Epidermal melanocyte (primary cell): ENCODE data around the gene FANK1.

ENCODE experiments used
- DNase-seq: peaks from one replicate; pipeline ENCODE4 v3.0.0; 2011; ENCODE audit warnings: low spot score; ENCODE audit not compliant: insufficient read length

The FANK1 gene

GRCh38 chr10:125984865-125985495, 88.6 kb downstream of the FANK1 start:
- no peak for DNase-seq

- DNase-seq: no peak
These were observed 89.3 kb downstream of the FANK1 start for GRCh38 chr10:125985557-125986240.

DNA sequence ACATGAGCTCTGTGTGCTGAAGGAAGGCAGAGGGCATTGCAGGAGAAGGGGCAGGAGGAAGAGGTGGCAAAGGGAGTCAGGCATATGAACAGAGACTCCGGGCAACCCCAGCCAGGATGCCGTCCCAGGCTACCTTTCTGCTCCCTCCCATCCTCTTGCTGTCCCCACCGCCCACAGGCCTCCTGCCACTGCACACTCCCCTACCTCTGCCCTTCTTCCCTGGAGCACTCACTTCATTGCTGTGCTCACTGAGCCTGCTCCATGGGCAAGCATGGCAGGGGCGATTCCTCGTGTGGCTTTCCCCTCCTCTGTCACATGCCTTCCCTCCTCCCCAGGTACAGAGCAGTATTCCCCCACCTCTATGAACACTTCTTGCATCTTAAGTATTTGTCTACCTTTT, 93.4 kb downstream of the FANK1 start:
- DNase-seq: no peak

GRCh38 chr10:125990974-125991373, 94.6 kb downstream of the FANK1 start:
- no peak for DNase-seq

- DNase-seq: no peak
These were observed 95.0 kb downstream of the FANK1 start for GRCh38 chr10:125991392-125991791.

- no peak for DNase-seq
These were observed 95.9 kb downstream of the FANK1 start for GRCh38 chr10:125992254-125992653.

DNA sequence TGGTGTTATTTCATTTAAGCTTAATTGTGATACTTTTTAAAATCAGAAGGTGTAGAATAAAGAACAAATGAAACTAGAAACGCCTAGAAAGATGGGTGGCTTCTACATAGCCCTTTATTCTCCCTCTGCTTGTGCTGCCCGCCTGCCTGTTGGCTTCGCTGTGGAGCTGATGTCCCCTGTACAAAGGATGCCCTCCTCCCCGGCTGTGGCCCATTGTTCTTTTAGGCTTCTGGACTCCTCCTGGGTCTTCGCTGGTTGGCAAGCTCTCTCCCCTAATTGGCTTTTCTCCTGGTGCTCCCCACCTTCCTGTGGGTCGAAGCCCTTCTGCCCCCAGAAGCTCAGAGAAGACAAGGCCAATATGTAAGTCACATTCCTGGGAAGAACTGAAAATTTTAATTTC, 98.2 kb downstream of the FANK1 start:
- no peak for DNase-seq

DNA sequence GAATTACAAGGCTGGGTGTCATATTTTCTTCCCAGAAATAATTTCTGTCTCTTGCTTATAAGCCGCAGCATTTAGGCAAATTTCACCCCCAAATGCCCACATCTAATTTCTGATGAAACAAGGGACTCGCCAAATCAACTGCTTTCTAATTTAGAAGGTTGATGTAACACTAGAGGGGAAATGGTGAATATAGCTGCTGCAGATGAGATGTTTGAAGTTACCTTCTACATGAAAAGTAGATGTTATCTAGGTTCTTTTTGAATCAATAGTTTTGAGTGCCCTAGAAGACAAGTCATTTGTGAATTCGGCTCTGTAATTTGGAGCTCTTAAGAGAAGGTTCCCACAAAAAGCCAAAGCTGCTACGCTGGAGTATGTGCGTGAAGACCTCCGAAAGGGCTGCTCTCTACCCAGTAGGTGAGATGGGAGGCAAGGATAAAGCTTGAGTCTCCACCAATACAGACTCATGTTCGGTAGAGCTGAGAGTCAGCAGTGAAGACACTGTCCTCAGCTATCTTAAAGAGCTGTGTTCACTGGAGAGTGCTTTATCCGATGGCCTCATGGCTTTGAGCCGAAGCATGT, 99.5 kb downstream of the FANK1 start:
- DNase-seq: no peak

DNA sequence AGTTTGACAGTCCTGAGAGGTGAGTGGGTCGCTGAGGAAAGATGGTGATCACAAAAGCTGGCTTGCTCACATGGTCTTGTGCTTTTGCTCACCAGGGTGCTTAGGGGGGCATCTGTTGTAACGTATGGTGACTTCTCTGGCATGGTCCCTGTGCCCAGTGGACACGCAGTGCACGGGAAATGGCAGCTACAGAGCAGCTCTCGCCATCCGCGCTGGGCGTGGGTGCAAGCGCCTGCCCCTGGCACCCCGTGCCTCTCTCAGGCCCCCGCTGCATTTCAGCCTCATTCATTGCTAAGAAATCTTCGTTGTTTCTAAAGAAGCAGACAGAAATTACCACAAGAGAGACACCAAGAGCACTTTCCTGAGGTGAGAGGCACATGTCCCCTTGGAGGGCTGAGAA, 101.2 kb downstream of the FANK1 start:
- no peak for DNase-seq

DNA sequence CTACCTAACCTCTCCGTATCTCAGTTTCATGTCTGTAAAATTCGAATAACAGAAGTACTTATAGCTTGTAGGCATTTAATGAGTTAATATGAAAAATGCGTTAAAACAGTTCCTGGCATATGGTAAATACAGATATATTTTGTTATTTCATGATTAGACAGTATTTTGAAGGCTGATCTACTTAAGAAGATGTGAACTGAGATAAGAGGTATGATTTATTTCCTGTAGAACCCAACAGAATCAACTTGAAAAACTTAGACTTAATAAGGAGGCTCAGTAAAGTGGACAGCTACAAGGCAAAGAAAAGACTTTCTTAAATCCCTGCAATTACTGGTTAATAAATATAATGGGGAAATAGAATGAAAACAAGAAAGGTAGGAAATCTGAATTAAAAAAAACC, 103.3 kb downstream of the FANK1 start:
- DNase-seq: no peak

GRCh38 chr10:126001576-126001975, 105.2 kb downstream of the FANK1 start:
- DNase-seq: no peak

DNA sequence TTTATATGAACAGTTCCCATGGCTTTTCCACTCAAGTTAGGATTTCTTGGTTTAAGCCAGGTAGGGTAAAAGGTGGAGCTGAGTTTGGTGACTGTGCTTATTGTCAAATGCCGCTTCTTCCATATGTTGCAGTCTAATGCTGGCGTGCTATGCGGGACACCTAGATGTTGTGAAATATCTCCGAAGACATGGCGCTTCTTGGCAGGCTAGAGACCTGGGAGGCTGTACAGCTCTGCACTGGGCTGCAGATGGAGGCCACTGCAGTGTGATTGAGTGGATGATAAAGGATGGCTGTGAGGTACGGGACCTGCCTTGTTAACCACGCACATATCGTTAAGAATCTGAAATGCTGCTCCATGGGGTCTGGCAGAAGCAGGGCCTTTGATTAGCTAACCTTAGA, 108.4 kb downstream of the FANK1 start:
- DNase-seq: no peak

GRCh38 chr10:126006264-126006663, 109.9 kb downstream of the FANK1 start:
- no peak for DNase-seq

DNA sequence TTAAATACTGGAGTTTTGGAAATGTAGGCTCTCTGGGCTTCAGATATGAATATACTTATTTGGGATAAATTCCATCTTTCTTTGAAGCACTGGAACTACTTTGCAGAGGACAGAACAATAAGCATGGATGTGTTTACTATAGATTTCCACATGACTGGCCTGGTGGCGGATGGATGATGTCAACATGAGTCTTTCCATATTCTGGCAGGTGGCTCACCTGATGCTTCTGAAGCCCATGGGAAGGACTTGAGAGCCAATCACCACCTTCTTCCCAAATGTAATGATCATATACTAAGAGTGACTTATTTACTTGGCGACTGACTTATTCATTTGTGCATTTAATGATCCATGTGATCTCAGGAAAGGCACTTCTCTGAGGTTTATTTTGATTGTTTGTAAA, 110.5 kb downstream of the FANK1 start:
- DNase-seq: no peak

GRCh38 chr10:126009650-126010049, 113.3 kb downstream of the FANK1 start:
- DNase-seq: no peak

GRCh38 chr10:126011995-126012394, 115.6 kb downstream of the FANK1 start:
- DNase-seq: no peak

- no peak for DNase-seq
These were observed 116.1 kb downstream of the FANK1 start for GRCh38 chr10:126012485-126012884.

GRCh38 chr10:126013489-126014281, 117.3 kb downstream of the FANK1 start:
- no peak for DNase-seq

DNA sequence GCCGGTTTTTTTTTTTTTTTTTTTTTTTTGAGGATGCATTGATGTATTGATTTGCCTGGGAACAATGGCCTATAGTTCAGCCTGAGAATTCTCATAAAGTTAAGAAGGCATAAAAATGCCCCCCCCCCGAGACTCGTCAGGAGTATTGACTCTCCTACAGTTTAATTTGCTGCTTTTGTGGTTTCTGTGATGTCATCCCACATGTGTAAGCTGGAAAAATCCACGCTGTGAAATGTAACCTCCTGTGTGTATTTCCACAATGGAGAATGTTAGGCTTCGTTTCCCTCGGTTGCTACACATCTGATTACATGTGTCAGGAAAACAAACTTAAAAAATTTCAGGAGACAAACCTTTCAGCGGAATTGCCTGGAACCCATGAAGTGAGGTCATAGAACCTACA, 117.9 kb downstream of the FANK1 start:
- no peak for DNase-seq

DNA sequence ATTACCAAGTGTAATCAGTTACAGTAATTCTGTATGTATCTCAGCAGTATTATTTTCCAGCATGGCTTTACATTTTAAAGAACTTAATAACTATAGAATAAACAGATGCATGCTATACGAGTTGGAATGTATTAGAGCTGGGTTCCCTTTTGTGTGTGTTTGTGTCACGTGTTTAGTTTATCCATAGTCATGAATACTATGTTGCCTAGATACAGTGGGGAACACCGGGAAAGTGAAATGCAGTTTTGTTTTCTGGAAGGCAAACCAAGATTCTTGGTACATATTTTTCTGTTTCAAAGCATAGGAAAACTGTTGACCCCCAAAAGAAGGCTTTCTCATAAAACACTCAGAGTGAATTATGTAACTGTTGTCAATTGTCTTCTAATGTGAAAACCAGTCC, 119.0 kb downstream of the FANK1 start:
- DNase-seq: no peak

DNA sequence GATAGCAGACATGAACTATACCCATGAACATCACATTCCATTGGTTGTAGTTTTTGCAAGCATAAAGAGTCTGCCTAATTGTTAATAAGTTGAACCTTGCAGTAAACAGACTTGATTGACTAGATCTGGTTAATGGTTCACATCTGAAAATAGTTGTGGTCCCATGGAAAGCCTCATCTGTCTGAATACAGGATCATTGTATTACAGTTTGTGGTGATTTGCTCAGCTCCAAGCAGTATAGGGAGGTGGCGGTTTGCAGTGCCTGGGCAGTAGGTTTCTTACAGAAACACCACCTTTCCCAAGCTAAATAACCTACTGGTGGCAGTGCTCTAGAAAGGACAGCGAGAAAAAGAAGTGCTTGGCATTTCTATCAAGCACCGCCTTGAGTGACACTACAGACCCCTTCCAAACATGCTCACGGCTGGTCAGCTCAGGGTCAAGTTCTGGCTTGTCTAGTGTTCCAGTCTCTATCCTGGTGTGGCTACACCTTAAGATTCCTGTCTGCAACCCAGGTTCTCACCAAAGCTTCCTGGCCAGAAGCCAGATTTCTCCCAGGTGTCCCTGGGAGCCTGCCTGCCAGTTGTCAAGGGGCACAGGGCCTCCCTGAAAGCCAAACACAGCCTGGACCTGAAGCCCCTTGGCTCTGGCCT, 119.9 kb downstream of the FANK1 start:
- DNase-seq: no peak

DNA sequence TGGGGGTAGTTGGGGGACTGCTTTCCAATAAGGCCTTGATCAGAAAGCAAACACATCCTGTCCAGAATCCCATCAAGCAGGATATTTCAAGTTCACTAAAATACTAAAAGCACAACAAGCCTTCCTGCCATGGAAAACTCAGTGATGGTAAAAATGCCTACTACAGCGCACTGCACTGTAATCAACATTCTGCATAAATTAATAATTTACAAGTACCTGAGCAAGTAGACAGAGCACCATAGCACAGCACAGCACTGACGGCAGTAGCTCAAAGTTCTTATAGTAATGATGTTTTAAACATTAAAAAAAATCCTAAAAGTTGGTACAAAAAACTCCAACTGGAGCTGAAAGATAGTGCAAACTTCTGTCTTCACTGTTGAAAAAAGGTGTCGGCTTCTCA, 120.5 kb downstream of the FANK1 start:
- no peak for DNase-seq
